Measurements from ENCODE around the gene MYOG. TPM values are rescaled to one million over a fixed set of nuclear protein-coding genes. Genes with fewer than 3 reads are reported as not detected.

The MYOG gene
- total and polyA plus RNA-seq, 2 donors (not counting 1 experiment from before 2014, with no cell fraction given), result not detected

DNA sequence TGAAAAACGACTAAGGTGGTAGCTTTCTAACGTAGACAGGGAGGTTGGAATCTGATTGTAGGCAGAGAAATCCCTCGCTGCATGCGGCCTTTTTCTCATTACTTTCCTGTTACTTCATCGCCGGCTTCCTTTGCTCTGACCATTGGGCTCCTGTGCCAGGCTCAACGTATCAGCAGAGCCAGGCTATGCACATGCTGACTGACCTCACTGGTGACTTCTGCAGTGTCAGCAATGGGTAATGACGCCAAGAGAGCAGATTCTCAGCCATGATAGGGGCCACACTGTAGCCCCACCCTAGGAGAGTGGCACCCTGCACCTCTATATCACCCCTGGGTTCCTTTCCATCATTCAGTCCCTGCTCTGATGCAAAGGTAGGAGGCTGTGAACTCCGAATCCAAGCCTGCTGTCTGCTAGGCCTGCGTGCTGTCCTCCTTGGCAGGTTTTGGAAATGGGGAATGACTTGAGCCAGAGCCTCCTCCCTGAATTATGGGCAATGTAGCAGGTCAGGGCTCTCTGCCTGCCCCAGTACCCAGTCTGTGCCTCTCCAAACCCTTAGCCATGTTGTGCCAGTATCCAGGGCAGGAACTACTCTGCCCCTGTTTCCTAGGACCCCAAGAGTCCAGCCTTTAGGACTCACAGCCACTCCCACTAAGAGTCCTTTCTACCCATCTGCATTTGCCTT is 48.2 kb downstream of the MYOG start:
- ATAC-seq (ENCODE audit: low read depth) (no peak), DNase-seq (no peak)
- H2AFZ ChIP-seq (ENCODE audit: insufficient read depth, low read depth, low read length, poor library complexity, severe bottlenecking), result no peak overlapping the region
- Mint-ChIP-seq H3K4me3 (no peak overlapping the region), H3K9me3 (ENCODE audit: insufficient read depth) (no peaks in the 10 kb centered on the region), H3K27ac (no peak overlapping the region), H3K27me3 (peaks cover 12% of the 10 kb centered on the region), H3K4me1 (peaks cover 1% of the 10 kb centered on the region)
- H3K36me3 ChIP-seq (replicated peaks in 1 of 2; ENCODE audit: control extremely low read depth in 1 of 2, control insufficient read depth in 1 of 2, extremely low read depth in 1 of 2, insufficient read depth in 2 of 2, low read length in 1 of 2), result no peaks in the 10 kb centered on the region
- ChIA-PET POLR2A (no interaction called here), CTCF (interaction anchor here (1.0 to 5.8 kb wide), 3 partner anchors 13 to 178 kb away, joined by 3 to 135 read pairs (median 5); no protein-coding TSS in a partner anchor)
- no peak overlapping the region for H3K27ac ChIP-seq (ENCODE audit: low read length in 2 of 2)
- no peak overlapping the region for H3K4me3 ChIP-seq (ENCODE audit: control extremely low read depth in 1 of 5, extremely low read depth in 1 of 5, insufficient read depth in 1 of 5, low read depth in 2 of 5, low read length in 4 of 5)
- peaks cover 0 to 13% (median 2%) of the 10 kb centered on the region in 4 experiments for H3K27me3 ChIP-seq (replicated peaks in 1 of 4; ENCODE audit: control extremely low read depth in 1 of 4, control insufficient read depth in 3 of 4, insufficient read depth in 4 of 4, low read length in 3 of 4)
- H3K9me3 ChIP-seq (ENCODE audit: control extremely low read depth in 1 of 3, control insufficient read depth in 2 of 3, insufficient read depth in 1 of 3, low read length in 2 of 3), result no peaks in the 10 kb centered on the region
- WGBS (ENCODE audit: insufficient coverage), result 94% methylated on average over 9 of the region's 10 CpGs
- H3K4me2 ChIP-seq (replicated peaks; ENCODE audit: low read depth, low read length, poor library complexity, severe bottlenecking), result no peak overlapping the region
- no peak overlapping the region for H3K9ac ChIP-seq (ENCODE audit: low read length)
- peaks cover 0 to 2% of the 10 kb centered on the region in 2 donors for H3K4me1 ChIP-seq (ENCODE audit: control insufficient read depth in 2 of 2, insufficient read depth in 2 of 2, low read length in 2 of 2)
- intact Hi-C loops (cut with micrococcal nuclease), result no loop called here
- TF ChIP-seq, protein P1, sequence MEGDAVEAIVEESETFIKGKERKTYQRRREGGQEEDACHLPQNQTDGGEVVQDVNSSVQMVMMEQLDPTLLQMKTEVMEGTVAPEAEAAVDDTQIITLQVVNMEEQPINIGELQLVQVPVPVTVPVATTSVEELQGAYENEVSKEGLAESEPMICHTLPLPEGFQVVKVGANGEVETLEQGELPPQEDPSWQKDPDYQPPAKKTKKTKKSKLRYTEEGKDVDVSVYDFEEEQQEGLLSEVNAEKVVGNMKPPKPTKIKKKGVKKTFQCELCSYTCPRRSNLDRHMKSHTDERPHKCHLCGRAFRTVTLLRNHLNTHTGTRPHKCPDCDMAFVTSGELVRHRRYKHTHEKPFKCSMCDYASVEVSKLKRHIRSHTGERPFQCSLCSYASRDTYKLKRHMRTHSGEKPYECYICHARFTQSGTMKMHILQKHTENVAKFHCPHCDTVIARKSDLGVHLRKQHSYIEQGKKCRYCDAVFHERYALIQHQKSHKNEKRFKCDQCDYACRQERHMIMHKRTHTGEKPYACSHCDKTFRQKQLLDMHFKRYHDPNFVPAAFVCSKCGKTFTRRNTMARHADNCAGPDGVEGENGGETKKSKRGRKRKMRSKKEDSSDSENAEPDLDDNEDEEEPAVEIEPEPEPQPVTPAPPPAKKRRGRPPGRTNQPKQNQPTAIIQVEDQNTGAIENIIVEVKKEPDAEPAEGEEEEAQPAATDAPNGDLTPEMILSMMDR (IDR thresholded peaks at IDR 0.05), result no peak
- TF ChIP-seq EZH2 (IDR thresholded peaks at IDR 0.05; ENCODE audit: borderline replicate concordance, insufficient read depth, low read depth, low read length, poor library complexity, severe bottlenecking), result no peak
- H4K20me1 ChIP-seq (ENCODE audit: control insufficient read depth, insufficient read depth, low read length, poor library complexity, severe bottlenecking), result no peaks in the 10 kb centered on the region
- no peaks in the 10 kb centered on the region for H3K79me2 ChIP-seq (ENCODE audit: control insufficient read depth, insufficient read depth, low read length)

DNA sequence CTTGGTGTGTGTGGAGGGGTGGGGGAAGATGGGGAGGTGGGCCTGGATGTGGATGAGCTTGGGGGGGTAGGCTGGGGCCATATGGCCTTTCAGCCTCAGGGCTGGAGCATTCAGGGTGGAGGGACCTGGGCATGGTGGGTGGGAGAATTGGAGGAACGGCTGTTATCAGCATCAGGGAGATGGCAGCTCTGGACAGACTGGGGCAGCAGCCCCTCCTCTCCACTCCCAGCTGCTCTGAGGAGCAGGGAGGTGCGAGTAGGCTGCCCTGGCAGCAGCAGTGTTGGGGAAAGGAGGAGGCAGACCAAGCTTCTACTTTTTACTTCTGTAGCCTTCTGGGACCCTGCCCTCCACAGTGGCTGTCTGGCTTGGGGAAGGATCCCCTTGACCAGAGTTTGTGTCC is 49.3 kb downstream of the MYOG start:
- Histone ChIP-seq H2AFZ (ENCODE audit: insufficient read depth, low read depth, low read length, poor library complexity, severe bottlenecking) (no peak overlapping the region), H4K20me1 (ENCODE audit: control insufficient read depth, insufficient read depth, low read length, poor library complexity, severe bottlenecking) (no peaks in the 10 kb centered on the region), H3K4me2 (replicated peaks; ENCODE audit: low read depth, low read length, poor library complexity, severe bottlenecking) (no peak overlapping the region), H3K36me3 (replicated peaks in 1 of 2; ENCODE audit: control extremely low read depth in 1 of 2, control insufficient read depth in 1 of 2, extremely low read depth in 1 of 2, insufficient read depth in 2 of 2, low read length in 1 of 2) (no peaks in the 10 kb centered on the region), H3K27ac (ENCODE audit: low read length in 2 of 2) (no peak overlapping the region), H3K79me2 (ENCODE audit: control insufficient read depth, insufficient read depth, low read length) (no peaks in the 10 kb centered on the region), H3K27me3 (replicated peaks in 1 of 4; ENCODE audit: control extremely low read depth in 1 of 4, control insufficient read depth in 3 of 4, insufficient read depth in 4 of 4, low read length in 3 of 4) (peaks cover 0 to 13% (median 2%) of the 10 kb centered on the region in 4 experiments), H3K4me1 (ENCODE audit: control insufficient read depth in 2 of 2, insufficient read depth in 2 of 2, low read length in 2 of 2) (peaks cover 0 to 2% of the 10 kb centered on the region in 2 donors), H3K9me3 (ENCODE audit: control extremely low read depth in 1 of 3, control insufficient read depth in 2 of 3, insufficient read depth in 1 of 3, low read length in 2 of 3) (no peaks in the 10 kb centered on the region), H3K9ac (ENCODE audit: low read length) (no peak overlapping the region), H3K4me3 (ENCODE audit: control extremely low read depth in 1 of 5, extremely low read depth in 1 of 5, insufficient read depth in 1 of 5, low read depth in 2 of 5, low read length in 4 of 5) (no peak overlapping the region)
- peaks cover 12% of the 10 kb centered on the region for H3K27me3 Mint-ChIP-seq
- no peak for DNase-seq
- ChIA-PET POLR2A (interaction anchor here (0.7 kb wide), 2 partner anchors 195 to 1994 kb away, joined by 5 to 6 read pairs; no protein-coding TSS in a partner anchor), CTCF (interaction anchor here (0.6 to 1.6 kb wide), 3 partner anchors 12 to 1153 kb away, joined by 3 to 5 read pairs (median 3); no protein-coding TSS in a partner anchor)
- no peak for ATAC-seq (ENCODE audit: low read depth)
- no peak overlapping the region for H3K4me3 Mint-ChIP-seq
- no CpG with 5 or more reads among the region's 2 CpGs for WGBS (ENCODE audit: insufficient coverage)
- H3K27ac Mint-ChIP-seq, result no peak overlapping the region
- no peaks in the 10 kb centered on the region for H3K9me3 Mint-ChIP-seq (ENCODE audit: insufficient read depth)
- H3K4me1 Mint-ChIP-seq, result peaks cover 1% of the 10 kb centered on the region
- TF ChIP-seq, protein P1 (IDR thresholded peaks at IDR 0.05), result no peak
- no peak for TF ChIP-seq EZH2 (IDR thresholded peaks at IDR 0.05; ENCODE audit: borderline replicate concordance, insufficient read depth, low read depth, low read length, poor library complexity, severe bottlenecking)
- intact Hi-C loops (cut with micrococcal nuclease), result no loop called here
